Endothelial cell (in vitro differentiated cells): ENCODE measurements around the gene LMNA. TPM values are rescaled to one million over a fixed set of nuclear protein-coding genes. Genes with fewer than 3 reads are reported as not detected.
"Not testable (repeated sequence)": the region's sequence is repeated elsewhere in the genome, so short reads cannot be mapped to it uniquely, and the experiment has no call there.

Source experiments
- DNase-seq: peaks from one replicate; pipeline ENCODE4 v3.0.0; 2021; ENCODE audit warnings: low spot score
- H3K27ac Mint-ChIP-seq: one replicate; pipeline ENCODE4 v1.8.0; 2021; ENCODE audit warnings: mixed read lengths, inconsistent platforms; ENCODE audit not compliant: unreplicated experiment
- H3K27me3 Mint-ChIP-seq: one replicate; pipeline ENCODE4 v1.8.0; 2021; ENCODE audit warnings: mild to moderate bottlenecking, moderate library complexity, mixed read lengths, inconsistent platforms; ENCODE audit not compliant: unreplicated experiment
- H3K36me3 Mint-ChIP-seq: one replicate; pipeline ENCODE4 v1.8.0; 2021; ENCODE audit warnings: mild to moderate bottlenecking, low read depth, mixed read lengths, inconsistent platforms; ENCODE audit not compliant: unreplicated experiment
- H3K4me1 Mint-ChIP-seq: one replicate; pipeline ENCODE4 v1.8.0; 2021; ENCODE audit warnings: mild to moderate bottlenecking, mixed read lengths, inconsistent platforms; ENCODE audit not compliant: unreplicated experiment
- H3K4me3 Mint-ChIP-seq: one replicate; pipeline ENCODE4 v1.8.0; 2021; ENCODE audit warnings: mild to moderate bottlenecking, mixed read lengths, inconsistent platforms; ENCODE audit not compliant: unreplicated experiment
- H3K9me3 Mint-ChIP-seq: one replicate; pipeline ENCODE4 v1.8.0; 2021; ENCODE audit warnings: mixed read lengths, inconsistent platforms; ENCODE audit not compliant: unreplicated experiment
- total RNA-seq: library from RNA; stranded (reverse); fragmentation: NEBNext Ultra II Directional; extraction: Animal tissue kit (Norgen Biotek cat#: 25700); gene quantifications from one replicate; pipeline ENCODE4 v1.2.1, GENCODE V29; 2021; ENCODE audit not compliant: unreplicated experiment
- TF ChIP-seq, protein P1 (sequence below): fragments of 200-600 bp; sonication (generic); IDR thresholded peaks from one replicate; pipeline ENCODE4 v1.5.0; 2021; ENCODE audit warnings: antibody characterized with exemption; ENCODE audit not compliant: unreplicated experiment

Gene LMNA
- total RNA-seq, 1 donor from 2014 or later: 35.8 TPM

DNA sequence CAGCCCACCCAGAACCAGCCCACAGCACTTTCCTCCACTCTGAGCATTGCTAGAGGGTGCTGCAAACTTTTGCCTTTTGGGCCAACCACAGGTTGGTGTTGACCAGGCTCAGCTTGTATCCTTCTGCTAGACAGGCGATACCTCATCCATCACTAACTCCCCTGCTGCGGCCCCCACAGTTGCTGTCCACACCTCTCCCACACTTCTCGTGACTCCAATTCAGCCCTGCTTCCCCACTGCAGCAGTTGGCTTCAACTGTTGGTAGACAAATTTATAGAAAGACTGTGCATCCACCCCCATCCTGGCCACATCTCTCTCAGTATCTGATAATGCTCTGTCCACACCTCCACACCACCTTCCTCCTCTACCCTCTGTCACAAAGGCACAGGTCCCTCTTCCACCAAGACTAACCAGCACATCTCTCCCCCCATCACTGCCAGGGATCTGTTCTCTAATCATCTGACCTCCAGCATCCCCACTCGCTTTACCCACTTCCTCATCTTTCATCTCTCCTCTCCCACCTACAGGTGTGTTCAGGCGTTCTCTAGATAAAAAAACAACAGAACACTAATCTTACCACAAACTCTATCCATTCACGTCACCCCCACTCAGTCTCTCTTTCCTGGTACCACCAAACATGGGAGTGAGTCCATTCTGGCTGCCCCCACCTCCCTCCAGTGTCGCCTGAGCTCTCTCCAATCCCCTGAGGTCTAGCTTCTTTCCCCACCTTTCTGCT is 63.6 kb downstream of the LMNA start:
- H3K4me1 Mint-ChIP-seq: peaks cover 9% of the 10 kb centered on the region
- H3K27ac Mint-ChIP-seq: peak overlapping the region; percentile 25
- peaks cover 4% of the 10 kb centered on the region for H3K27me3 Mint-ChIP-seq
- DNase-seq: no peak
- TF ChIP-seq, protein P1, sequence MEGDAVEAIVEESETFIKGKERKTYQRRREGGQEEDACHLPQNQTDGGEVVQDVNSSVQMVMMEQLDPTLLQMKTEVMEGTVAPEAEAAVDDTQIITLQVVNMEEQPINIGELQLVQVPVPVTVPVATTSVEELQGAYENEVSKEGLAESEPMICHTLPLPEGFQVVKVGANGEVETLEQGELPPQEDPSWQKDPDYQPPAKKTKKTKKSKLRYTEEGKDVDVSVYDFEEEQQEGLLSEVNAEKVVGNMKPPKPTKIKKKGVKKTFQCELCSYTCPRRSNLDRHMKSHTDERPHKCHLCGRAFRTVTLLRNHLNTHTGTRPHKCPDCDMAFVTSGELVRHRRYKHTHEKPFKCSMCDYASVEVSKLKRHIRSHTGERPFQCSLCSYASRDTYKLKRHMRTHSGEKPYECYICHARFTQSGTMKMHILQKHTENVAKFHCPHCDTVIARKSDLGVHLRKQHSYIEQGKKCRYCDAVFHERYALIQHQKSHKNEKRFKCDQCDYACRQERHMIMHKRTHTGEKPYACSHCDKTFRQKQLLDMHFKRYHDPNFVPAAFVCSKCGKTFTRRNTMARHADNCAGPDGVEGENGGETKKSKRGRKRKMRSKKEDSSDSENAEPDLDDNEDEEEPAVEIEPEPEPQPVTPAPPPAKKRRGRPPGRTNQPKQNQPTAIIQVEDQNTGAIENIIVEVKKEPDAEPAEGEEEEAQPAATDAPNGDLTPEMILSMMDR: no peak
- no peaks in the 10 kb centered on the region for H3K9me3 Mint-ChIP-seq
- peaks cover 5% of the 10 kb centered on the region for H3K36me3 Mint-ChIP-seq
- no peak overlapping the region for H3K4me3 Mint-ChIP-seq

DNA sequence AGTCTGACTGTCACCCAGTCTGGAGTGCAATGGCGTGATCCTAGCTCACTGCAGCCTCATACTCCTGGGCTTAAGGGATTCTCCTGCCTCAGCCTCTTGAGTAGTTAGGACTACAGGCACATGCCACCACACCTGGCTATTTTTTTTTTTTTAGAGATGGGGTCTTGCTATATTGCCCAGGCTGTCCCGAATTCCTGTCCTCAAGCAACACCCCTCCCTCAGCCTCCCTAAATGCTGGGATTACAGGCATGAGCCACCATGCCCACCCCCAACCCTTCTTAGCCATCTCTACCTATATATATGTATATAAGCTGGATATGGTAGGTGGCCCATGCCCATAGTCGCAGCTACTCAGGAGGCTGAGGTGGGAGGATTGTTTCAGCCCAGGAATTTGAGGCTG is 66.0 kb downstream of the LMNA start:
- Mint-ChIP-seq H3K27ac (no peak overlapping the region), H3K9me3 (no peaks in the 10 kb centered on the region), H3K4me1 (peaks cover 9% of the 10 kb centered on the region), H3K27me3 (peaks cover 4% of the 10 kb centered on the region), H3K4me3 (no peak overlapping the region), H3K36me3 (peaks cover 5% of the 10 kb centered on the region)
- TF ChIP-seq, protein P1: no peak
- DNase-seq: no peak

DNA sequence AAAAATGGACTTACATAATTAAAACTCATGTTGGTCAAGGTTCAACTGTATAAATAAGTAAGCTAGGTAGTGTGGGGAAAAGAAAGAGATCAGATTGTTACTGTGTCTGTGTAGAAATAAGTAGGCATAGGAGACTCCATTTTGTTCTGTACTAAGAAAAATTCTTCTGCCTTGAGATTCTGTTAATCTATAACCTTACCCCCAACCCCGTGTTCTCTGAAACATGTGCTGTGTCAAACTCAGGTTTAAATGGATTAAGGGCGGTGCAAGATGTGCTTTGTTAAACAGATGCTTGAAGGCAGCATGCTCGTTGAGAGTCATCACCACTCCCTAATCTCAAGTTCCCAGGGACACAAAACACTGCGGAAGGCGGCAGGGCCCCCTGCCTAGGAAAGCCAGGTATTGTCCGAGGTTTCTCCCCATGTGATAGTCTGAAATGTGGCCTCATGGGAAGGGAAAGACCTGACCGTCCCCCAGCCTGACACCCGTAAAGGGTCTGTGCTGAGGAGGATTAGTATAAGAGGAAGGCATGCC is 66.9 kb downstream of the LMNA start:
- H3K27ac Mint-ChIP-seq, H3K9me3 Mint-ChIP-seq, H3K4me3 Mint-ChIP-seq, H3K36me3 Mint-ChIP-seq, H3K4me1 Mint-ChIP-seq, DNase-seq, H3K27me3 Mint-ChIP-seq: not testable (repeated sequence)

DNA sequence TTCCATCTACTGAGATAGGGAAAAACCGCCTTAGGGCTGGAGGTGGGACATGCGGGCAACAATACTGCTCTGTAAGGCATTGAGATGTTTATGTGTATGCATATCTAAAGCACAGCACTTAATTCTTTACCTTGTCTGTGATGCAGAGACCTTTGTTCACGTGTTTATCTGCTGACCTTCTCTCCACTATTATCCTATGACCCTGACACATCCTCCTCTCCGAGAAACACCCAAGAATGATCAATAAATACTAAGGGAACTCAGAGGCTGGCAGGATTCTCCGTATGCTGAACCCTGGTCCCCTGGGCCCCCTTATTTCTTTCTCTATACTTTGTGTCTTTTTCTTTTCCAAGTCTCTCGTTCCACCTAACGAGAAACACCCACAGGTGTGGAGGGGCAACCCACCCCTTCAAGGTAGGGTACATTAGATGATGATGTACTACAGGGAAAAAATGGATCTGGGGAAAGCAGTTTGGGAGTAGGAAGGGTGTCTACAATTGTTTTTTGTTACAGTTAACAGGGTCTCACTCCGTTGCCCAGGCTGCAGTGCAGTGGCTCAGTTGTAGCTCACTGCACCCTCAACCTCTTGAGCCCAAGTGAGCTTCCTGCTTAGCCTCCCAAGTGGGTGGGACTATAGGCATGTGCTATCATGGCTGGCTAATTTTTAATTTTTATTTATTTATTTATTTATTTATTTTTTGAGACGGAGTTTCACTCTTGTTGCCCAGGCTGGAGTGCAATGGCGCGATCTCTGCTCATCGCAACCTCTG is 67.7 kb downstream of the LMNA start:
- H3K4me1 Mint-ChIP-seq, H3K36me3 Mint-ChIP-seq, DNase-seq, H3K9me3 Mint-ChIP-seq, H3K4me3 Mint-ChIP-seq, H3K27me3 Mint-ChIP-seq: not testable (repeated sequence)
- H3K27ac Mint-ChIP-seq: peak overlapping the region; percentile 39

DNA sequence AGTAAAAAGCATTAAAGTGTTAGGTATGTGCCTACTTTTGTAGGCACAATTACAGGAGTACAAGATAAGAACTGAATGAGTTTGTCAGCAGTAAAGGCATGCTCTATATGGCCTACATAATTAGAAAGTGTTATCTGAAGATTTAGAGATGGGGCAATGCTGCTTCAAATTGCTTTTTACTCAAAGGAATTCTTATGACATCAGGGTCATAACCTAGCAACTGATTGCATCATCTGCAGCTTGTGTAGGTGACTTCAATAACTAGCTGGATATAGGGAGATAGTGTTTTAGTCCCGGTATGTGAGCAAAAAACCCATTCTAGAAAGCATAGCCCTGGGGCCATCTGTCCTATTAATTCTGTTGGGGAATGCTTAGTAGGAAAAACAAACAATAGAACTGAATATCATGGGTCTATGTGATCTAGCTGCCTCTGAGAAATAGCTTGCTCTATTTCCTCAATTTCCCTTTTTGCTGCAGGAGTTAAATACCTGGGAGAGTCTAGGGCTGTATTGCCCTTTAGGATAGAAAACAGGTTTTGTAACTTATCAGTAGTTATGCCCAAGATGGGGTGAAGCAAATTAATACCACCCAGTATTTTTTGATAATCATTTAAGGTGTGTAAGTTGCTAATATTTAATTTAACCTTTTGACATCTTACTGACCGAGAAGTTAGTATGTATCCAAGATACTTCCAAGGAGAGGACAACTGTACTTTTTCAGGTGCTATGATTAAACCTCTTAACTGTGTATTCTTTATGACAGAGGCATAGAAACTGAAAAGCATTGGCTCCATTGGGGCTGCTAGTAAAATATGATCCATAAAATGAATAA is 72.1 kb downstream of the LMNA start:
- not testable (repeated sequence) for H3K4me3 Mint-ChIP-seq, DNase-seq, H3K9me3 Mint-ChIP-seq, H3K4me1 Mint-ChIP-seq, H3K27ac Mint-ChIP-seq, H3K27me3 Mint-ChIP-seq, H3K36me3 Mint-ChIP-seq

Other genes with a start within 250 kb of the LMNA start
- 69.2 TPM for gene RIT1, start 203.4 kb upstream of the LMNA start, total RNA-seq
- gene KHDC4, start 180.3 kb upstream of the LMNA start, total RNA-seq: 42.6 TPM
- not detected for gene RXFP4, start 173.1 kb upstream of the LMNA start, total RNA-seq
- 244 TPM for gene ARHGEF2, start 136.2 kb upstream of the LMNA start, total RNA-seq
- gene SSR2, start 93.8 kb upstream of the LMNA start, total RNA-seq: 340 TPM
- gene UBQLN4, start 60.9 kb upstream of the LMNA start, total RNA-seq: 47.6 TPM
- gene LAMTOR2, start 59.9 kb upstream of the LMNA start, total RNA-seq: 82.4 TPM
- gene RAB25, start 53.6 kb upstream of the LMNA start, total RNA-seq: 1.6 TPM
- gene MEX3A, start 32.2 kb upstream of the LMNA start, total RNA-seq: 63.9 TPM
- 2.2 TPM for gene SEMA4A, start 38.9 kb downstream of the LMNA start, total RNA-seq
- 22.0 TPM for gene SLC25A44, start 79.4 kb downstream of the LMNA start, total RNA-seq
- 51.4 TPM for gene PMF1, start 98.3 kb downstream of the LMNA start, total RNA-seq
- gene BGLAP, start 127.5 kb downstream of the LMNA start, total RNA-seq: 1.2 TPM
- 8.4 TPM for gene PAQR6, start 133.3 kb downstream of the LMNA start, total RNA-seq
- gene SMG5, start 168.1 kb downstream of the LMNA start, total RNA-seq: 75.2 TPM
- gene TMEM79, start 169.6 kb downstream of the LMNA start, total RNA-seq: 2.9 TPM
- 97.2 TPM for gene GLMP, start 181.0 kb downstream of the LMNA start, total RNA-seq
- not detected for gene VHLL, start 184.6 kb downstream of the LMNA start, total RNA-seq
- 218 TPM for gene CCT3, start 223.6 kb downstream of the LMNA start, total RNA-seq
- not detected for gene TSACC, start 223.8 kb downstream of the LMNA start, total RNA-seq